ENCODE data around the gene PLEKHM2. TPM values are rescaled to one million over a fixed set of nuclear protein-coding genes. Genes with fewer than 3 reads are reported as not detected.

The PLEKHM2 gene
- total RNA-seq, 1 experiment from 2014 or later = 49.7 TPM

- no peak for TF ChIP-seq TEAD1 (CRISPR knock-in tag; IDR thresholded peaks at IDR 0.05)
- TF ChIP-seq TCF7 (CRISPR knock-in tag; IDR thresholded peaks at IDR 0.05; ENCODE audit: low read depth) = no peak
- TF ChIP-seq ETV6 (CRISPR knock-in tag; IDR thresholded peaks at IDR 0.05) = peak; percentile 23; the same call in 1 of the 2 replicates
- no peak for TF ChIP-seq ZNF423 (CRISPR knock-in tag; IDR thresholded peaks at IDR 0.05)
- peak; percentile 80 for TF ChIP-seq CTCF (IDR thresholded peaks at IDR 0.05)
- TF ChIP-seq CREM (CRISPR knock-in tag; IDR thresholded peaks at IDR 0.05) = no peak
- TF ChIP-seq AFF4 (CRISPR knock-in tag; IDR thresholded peaks at IDR 0.05; ENCODE audit: borderline replicate concordance) = no peak
- TF ChIP-seq HMGXB4 (CRISPR knock-in tag; IDR thresholded peaks at IDR 0.05) = peak; percentile 53; the same call in 1 of the 2 replicates
- TF ChIP-seq TEAD4 (CRISPR knock-in tag; IDR thresholded peaks at IDR 0.05) = no peak
- no peak for TF ChIP-seq ZNF416 (CRISPR knock-in tag; IDR thresholded peaks at IDR 0.05)
- no peak for TF ChIP-seq ZNF671 (CRISPR knock-in tag; IDR thresholded peaks at IDR 0.05)
- TF ChIP-seq FOXP4 (CRISPR knock-in tag; IDR thresholded peaks at IDR 0.05) = no peak
- no peak for TF ChIP-seq SOX15 (CRISPR knock-in tag; IDR thresholded peaks at IDR 0.05)
- no peak for TF ChIP-seq IRF1 (CRISPR knock-in tag; IDR thresholded peaks at IDR 0.05)
- Mint-ChIP-seq H3K27ac (peak overlapping the region; percentile 36), H3K4me1 (peaks cover 8% of the 10 kb centered on the region), H3K4me3 (peak overlapping the region; percentile 29; the same call in 1 of the 2 replicates), H3K9me3 (no peaks in the 10 kb centered on the region), H3K27me3 (ENCODE audit: low read depth) (no peaks in the 10 kb centered on the region; the same call in 1 of the 2 replicates), H3K36me3 (no peaks in the 10 kb centered on the region)
- ChIA-PET CTCF (interaction anchor here (0.5 to 4.3 kb wide), 39 partner anchors 8 to 310 kb away, joined by 3 to 51 read pairs (median 5); partner anchors contain the start of genes DDI2, DNAJC16 and FBLIM1), POLR2A (interaction anchor here (0.6 to 1.7 kb wide), 4 partner anchors 15 to 82 kb away, joined by 3 to 6 read pairs (median 4); no protein-coding TSS in a partner anchor)
- DNase-seq (ENCODE audit: low spot score) (peak; percentile 93), ATAC-seq (peak; percentile 93)
Observed at GRCh38 chr1:15740924-15741850, 57.1 kb downstream of the PLEKHM2 start.

Measured in WTC11 (cell line).